Esophagus (tissue), 2 donors: ENCODE measurements around the gene CCDC43. TPM values are rescaled to one million over a fixed set of nuclear protein-coding genes. Genes with fewer than 3 reads are reported as not detected.
"Not testable (repeated sequence)": the region's sequence is repeated elsewhere in the genome, so short reads cannot be mapped to it uniquely, and the experiment has no call there.

Source experiments
- H3K27ac ChIP-seq, 2 donors: one replicate each; pipeline ENCODE4 v1.5.1; 2013; ENCODE audit warnings: low read depth in 2 of 2, mild to moderate bottlenecking in 2 of 2, inconsistent platforms in 1 of 2, low read length in 1 of 2, moderate library complexity in 1 of 2
- H3K27me3 ChIP-seq, 2 donors: one replicate each; pipeline ENCODE4 v1.6.1; 2013; ENCODE audit warnings: low read length in 2 of 2, control low read depth in 1 of 2, mild to moderate bottlenecking in 1 of 2; ENCODE audit not compliant: insufficient read depth in 2 of 2, control insufficient read depth in 1 of 2
- H3K36me3 ChIP-seq, 2 donors: one replicate each; pipeline ENCODE4 v1.6.1; 2013; ENCODE audit warnings: low read length in 1 of 2; ENCODE audit not compliant: control insufficient read depth in 2 of 2, insufficient read depth in 2 of 2
- H3K4me1 ChIP-seq, 2 donors: one replicate each; pipeline ENCODE4 v1.6.1; 2013; ENCODE audit warnings: low read length in 1 of 2; ENCODE audit not compliant: control insufficient read depth in 2 of 2, insufficient read depth in 2 of 2
- H3K4me3 ChIP-seq, 2 donors: one replicate each; pipeline ENCODE4 v1.5.1; 2013; ENCODE audit warnings: low read length in 2 of 2, mild to moderate bottlenecking in 2 of 2, low read depth in 1 of 2, moderate library complexity in 1 of 2
- H3K9me3 ChIP-seq, 2 donors: one replicate each; pipeline ENCODE4 v1.6.1; 2013; ENCODE audit warnings: mild to moderate bottlenecking in 2 of 2, low read depth in 1 of 2, low read length in 1 of 2, moderate library complexity in 1 of 2; ENCODE audit not compliant: control insufficient read depth in 2 of 2, insufficient read depth in 1 of 2
- WGBS, 2 donors: extraction: QIAGEN DNeasy Blood & Tissue Kit; methylation state at CpG; one replicate each; pipeline ENCODE4 v1.1.7; 2013; 5-methylcytosine and 5-hydroxymethylcytosine counted together
- polyA plus RNA-seq, 2 donors: library from polyadenylated mRNA; stranded (reverse); fragments of 200-250 nt; gene quantifications; one replicate each; pipeline ENCODE4 v1.2.3, GENCODE V29; 2013
- donor health status: healthy with polysubstance abuse.
- donor health status: Bipolar disorder and iron deficiency.

CCDC43 gene
- polyA plus RNA-seq, 2 donors, result 11.1 to 12.4 TPM

DNA sequence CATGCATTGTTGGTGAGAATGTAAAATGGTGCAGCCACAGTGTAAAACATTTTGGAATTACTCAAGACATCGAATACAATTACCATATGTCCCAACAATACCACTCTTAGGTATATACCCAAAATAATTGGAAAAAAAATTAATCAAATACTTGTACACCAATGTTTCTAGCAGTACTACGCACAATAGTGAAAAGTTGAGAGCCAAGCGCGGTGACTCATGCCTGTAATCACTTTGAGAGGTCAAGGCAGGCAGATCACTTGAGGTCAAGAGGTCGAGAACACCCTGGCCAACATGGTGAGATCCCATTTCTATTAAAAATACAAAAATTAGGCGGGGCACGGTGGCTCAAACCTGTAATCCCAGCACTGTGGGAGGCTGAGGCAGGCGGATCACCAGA lies 36.8 kb downstream of the CCDC43 start:
- H3K27ac ChIP-seq, result no peak overlapping the region
- H3K27me3 ChIP-seq, result peaks cover 0 to 11% of the 10 kb centered on the region in 2 donors
- H3K4me1 ChIP-seq, result peaks cover 0 to 6% of the 10 kb centered on the region in 2 donors
- H3K4me3 ChIP-seq, result no peak overlapping the region
- H3K9me3 ChIP-seq, result peaks cover 4% of the 10 kb centered on the region in 2 donors
- 84 to 85% methylated on average over 8 of the region's 8 CpGs for WGBS, 2 donors
- no peaks in the 10 kb centered on the region for H3K36me3 ChIP-seq

DNA sequence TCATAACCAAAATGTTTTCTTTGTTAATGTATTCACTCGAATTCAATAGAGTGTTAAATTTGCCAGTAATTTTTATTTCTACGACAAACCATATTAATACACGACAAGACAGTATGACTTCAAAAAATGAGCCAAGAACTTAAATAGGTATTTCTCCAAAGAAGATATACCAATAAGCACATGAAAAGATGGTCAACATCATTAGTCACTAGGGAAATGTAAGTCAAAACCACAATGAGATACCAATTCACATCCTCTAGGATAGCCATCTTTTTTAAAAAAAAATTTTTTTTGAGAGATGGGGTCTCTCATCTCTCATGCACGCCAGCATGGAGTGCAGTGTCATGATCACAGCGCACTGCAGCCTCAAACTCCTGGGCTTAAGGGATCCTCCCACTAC lies 38.3 kb downstream of the CCDC43 start:
- 72 to 81% methylated on average over 5 of the region's 5 CpGs for WGBS, 2 donors
- H3K9me3 ChIP-seq, result peaks cover 4% of the 10 kb centered on the region in 2 donors
- no peak overlapping the region for H3K4me3 ChIP-seq
- H3K36me3 ChIP-seq, result no peaks in the 10 kb centered on the region
- no peak overlapping the region for H3K27ac ChIP-seq
- peaks cover 0 to 4% of the 10 kb centered on the region in 2 donors for H3K4me1 ChIP-seq
- peaks cover 0 to 8% of the 10 kb centered on the region in 2 donors for H3K27me3 ChIP-seq

DNA sequence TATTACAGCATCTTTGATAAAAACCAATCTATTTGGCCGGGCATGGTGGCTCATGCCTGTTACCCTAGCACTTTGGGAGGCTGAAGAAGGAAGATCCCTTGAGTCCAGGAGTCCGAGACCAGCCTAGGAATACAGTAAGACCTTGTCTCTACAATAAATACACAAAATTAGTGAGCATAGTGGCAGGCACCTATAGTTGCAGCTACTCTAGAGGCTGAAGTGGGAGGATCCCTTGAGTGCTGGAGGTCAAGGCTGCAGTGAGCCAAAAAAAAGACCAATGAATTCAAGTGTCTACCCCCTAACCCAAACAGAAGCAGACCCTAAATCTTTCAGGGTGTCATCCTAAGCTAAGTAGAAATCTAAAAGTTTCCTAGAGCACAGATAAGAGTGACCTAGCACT lies 40.6 kb downstream of the CCDC43 start:
- WGBS, 2 donors, result 64 to 72% methylated on average over 2 of the region's 2 CpGs

DNA sequence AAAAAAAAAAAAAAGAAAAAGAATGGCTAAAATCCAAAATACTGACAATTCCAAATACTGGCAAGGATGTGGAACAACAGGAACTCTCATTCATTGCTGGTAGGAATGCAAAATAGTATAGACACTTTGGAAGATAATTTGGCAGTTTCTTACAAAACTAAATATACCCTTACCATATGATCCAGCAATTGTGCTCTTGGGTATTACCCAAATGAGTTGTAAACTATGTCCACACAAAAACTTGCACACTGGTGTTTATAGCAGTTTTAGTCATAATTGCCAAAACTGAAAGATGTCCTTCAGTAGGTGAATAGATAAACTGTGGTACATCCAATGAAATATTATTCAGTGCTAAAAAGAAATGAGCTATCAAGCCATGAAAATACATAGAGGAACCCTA lies 41.8 kb downstream of the CCDC43 start:
- Histone ChIP-seq H3K4me1 (no peaks in the 10 kb centered on the region), H3K4me3 (no peak overlapping the region), H3K36me3 (no peaks in the 10 kb centered on the region), H3K9me3 (no peaks in the 10 kb centered on the region), H3K27me3 (peaks cover 0 to 3% of the 10 kb centered on the region in 2 donors), H3K27ac (no peak overlapping the region)

More for the DNA sequence above, 40.6 kb downstream of the CCDC43 start:
- no peaks in the 10 kb centered on the region for H3K4me1 ChIP-seq
- no peak overlapping the region for H3K27ac ChIP-seq
- no peaks in the 10 kb centered on the region for H3K36me3 ChIP-seq
- no peaks in the 10 kb centered on the region for H3K9me3 ChIP-seq
- H3K4me3 ChIP-seq, result no peak overlapping the region
- peaks cover 0 to 3% of the 10 kb centered on the region in 2 donors for H3K27me3 ChIP-seq

DNA sequence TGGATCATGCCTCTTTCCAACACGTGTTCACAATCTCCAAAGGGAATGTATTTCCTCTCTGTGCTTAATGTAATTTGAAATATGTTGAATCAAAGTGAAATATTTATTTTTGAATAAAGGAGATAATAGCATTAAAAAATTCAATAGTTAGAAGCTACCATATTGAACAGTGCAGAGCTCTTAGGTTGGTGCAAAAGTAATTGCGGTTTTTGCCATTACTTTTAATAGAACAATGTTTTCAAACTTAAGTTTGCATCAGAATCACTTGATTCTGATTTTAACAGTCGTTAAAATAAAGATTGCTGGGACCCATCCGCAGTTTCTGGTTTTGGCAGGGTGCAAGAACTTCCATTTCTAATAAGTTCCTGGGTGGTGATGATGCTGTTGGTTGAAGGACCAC lies 43.3 kb downstream of the CCDC43 start:
- WGBS, 2 donors, result 83 to 85% methylated on average over 4 of the region's 4 CpGs
- Histone ChIP-seq H3K4me3 (no peak overlapping the region), H3K4me1 (no peaks in the 10 kb centered on the region), H3K27ac (no peak overlapping the region), H3K9me3 (no peaks in the 10 kb centered on the region), H3K36me3 (no peaks in the 10 kb centered on the region), H3K27me3 (peaks cover 0 to 3% of the 10 kb centered on the region in 2 donors)

DNA sequence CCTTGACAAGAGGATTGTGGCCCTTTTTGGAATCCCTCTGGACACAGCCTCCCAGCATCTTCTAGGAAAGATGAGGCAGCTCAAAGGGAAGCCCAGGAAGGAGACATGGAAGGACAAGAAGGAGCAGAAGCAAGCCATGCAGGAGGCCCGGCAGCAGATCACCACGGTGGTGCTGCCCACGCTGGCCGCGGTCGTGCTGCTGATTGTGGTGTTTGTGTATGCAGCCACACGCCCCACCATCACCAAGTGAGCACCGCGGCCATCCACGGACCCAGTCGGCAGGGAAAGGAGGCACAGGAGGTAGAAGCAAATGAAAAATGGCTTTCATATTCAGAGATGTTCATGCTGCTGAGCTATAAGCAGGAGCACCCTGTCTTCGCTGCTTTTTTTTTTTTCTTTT lies 44.2 kb downstream of the CCDC43 start:
- WGBS, 2 donors, result 83 to 87% methylated on average over 12 of the region's 12 CpGs
- no peaks in the 10 kb centered on the region for H3K36me3 ChIP-seq
- H3K27me3 ChIP-seq, result peaks cover 0 to 3% of the 10 kb centered on the region in 2 donors
- no peaks in the 10 kb centered on the region for H3K4me1 ChIP-seq
- no peaks in the 10 kb centered on the region for H3K9me3 ChIP-seq
- no peak overlapping the region for H3K27ac ChIP-seq
- no peak overlapping the region for H3K4me3 ChIP-seq

DNA sequence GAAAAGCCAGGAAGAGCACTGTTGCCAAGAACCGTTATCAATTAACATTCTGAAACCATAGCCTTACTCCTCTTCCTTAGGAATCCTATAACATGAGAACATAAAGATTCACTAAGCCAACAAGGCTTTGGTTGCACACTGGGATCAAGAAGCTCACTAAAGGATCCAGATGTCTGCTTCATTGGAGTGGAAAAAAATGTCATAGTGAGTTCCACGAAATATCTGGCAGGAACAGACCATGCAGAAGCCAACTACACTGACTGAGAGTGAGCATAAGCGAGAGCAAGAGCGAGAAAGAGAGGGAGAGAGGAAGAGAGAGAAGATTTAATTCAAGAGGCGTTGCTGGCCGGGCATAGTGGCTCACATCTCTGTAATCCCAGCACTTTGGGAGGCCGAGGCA lies 46.7 kb downstream of the CCDC43 start:
- H3K27ac ChIP-seq, result no peak overlapping the region
- no peaks in the 10 kb centered on the region for H3K4me1 ChIP-seq
- H3K4me3 ChIP-seq, result no peak overlapping the region
- peaks cover 2 to 3% of the 10 kb centered on the region in 2 donors for H3K27me3 ChIP-seq
- H3K36me3 ChIP-seq, result no peaks in the 10 kb centered on the region
- H3K9me3 ChIP-seq, result no peaks in the 10 kb centered on the region
- WGBS, 2 donors, result 51 to 58% methylated on average over 7 of the region's 7 CpGs

DNA sequence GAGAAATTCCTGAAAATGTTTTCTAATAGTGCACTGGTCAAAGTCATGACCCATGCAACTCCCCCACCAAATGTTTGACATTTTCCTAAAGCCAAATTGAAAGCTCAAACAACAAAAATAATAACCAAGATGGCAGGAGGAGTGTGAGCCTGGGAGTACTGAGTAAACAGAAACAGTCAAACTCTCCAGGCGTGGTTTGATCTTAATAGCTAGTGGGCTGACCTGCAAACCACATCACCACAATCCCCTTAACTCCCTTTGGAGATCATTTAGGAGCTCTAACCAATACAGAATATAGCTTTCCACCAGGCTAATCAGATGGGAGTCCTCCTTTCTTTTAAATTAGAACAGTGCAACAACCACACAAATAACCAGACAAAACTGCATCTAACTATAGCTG lies 52.5 kb downstream of the CCDC43 start:
- 73 to 80% methylated on average over 1 of the region's 1 CpG for WGBS, 2 donors

DNA sequence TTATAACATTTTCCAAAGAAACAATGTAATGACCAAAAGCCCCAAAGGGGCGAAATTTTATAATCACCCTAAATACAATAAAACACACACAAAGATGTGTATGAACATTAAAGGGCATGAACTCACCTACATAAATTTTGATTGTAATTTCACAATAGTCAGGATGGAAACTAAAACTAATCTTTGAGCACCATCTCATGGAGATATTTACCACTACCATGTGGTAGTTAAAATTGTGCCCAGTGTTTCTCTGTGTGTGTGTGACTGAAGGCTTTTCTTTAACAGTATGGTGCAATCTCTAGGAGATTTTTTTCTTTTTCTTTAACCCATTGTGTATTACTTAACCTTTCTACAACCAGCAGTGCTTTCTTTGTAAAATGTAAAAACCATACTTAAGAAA lies 53.0 kb downstream of the CCDC43 start:
- Histone ChIP-seq H3K27me3 (peaks cover 0 to 2% of the 10 kb centered on the region in 2 donors), H3K9me3 (no peaks in the 10 kb centered on the region), H3K27ac (no peak overlapping the region), H3K36me3 (no peaks in the 10 kb centered on the region), H3K4me3 (no peak overlapping the region), H3K4me1 (no peaks in the 10 kb centered on the region)
- whole genome bisulfite sequencing, 2 donors, result 43 to 54% methylated on average over 1 of the region's 1 CpG

More for the DNA sequence above, 52.5 kb downstream of the CCDC43 start:
- Histone ChIP-seq H3K4me3 (no peak overlapping the region), H3K27me3 (peaks cover 0 to 2% of the 10 kb centered on the region in 2 donors), H3K9me3 (no peaks in the 10 kb centered on the region), H3K36me3 (no peaks in the 10 kb centered on the region), H3K27ac (no peak overlapping the region), H3K4me1 (no peaks in the 10 kb centered on the region)

DNA sequence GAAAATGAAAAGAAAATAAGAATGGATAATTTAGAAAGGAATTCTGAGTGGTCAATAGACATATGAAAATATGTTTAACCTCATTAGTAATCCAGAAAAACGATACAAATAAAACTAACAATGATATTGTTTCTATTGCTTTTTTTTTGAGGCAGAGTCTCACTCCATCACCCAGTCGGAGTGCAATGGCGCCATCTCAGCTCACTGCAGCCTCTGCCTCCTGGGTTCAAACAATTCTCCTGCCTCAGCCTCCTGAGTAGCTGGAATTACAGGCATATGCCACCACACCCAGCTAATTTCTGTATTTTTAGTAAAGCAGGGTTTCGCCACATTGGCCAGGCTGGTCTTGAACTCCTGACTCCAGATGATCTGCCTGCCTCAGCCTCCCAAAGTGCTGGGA lies 55.2 kb downstream of the CCDC43 start:
- H3K4me1 ChIP-seq, H3K4me3 ChIP-seq: not testable (repeated sequence)
- WGBS, 2 donors, result 60 to 71% methylated on average over 4 of the region's 4 CpGs

More for the DNA sequence above, 55.2 kb downstream of the CCDC43 start:
- not testable (repeated sequence) for H3K9me3 ChIP-seq, H3K27me3 ChIP-seq, H3K27ac ChIP-seq, H3K36me3 ChIP-seq
